SH-SY5Y (cell line): Measurements from ENCODE around the gene VIL1.

Experiments used
- GATA2 ChIP-seq: IDR thresholded peaks from 2 replicates; pipeline ENCODE4 v1.6.1; 2011; ENCODE audit warnings: mild to moderate bottlenecking, low read depth, low read length
- GATA3 ChIP-seq: IDR thresholded peaks from 2 replicates; pipeline ENCODE4 v1.6.1; 2011; ENCODE audit warnings: low read depth, mild to moderate bottlenecking, low read length, moderate library complexity

VIL1 gene

DNA sequence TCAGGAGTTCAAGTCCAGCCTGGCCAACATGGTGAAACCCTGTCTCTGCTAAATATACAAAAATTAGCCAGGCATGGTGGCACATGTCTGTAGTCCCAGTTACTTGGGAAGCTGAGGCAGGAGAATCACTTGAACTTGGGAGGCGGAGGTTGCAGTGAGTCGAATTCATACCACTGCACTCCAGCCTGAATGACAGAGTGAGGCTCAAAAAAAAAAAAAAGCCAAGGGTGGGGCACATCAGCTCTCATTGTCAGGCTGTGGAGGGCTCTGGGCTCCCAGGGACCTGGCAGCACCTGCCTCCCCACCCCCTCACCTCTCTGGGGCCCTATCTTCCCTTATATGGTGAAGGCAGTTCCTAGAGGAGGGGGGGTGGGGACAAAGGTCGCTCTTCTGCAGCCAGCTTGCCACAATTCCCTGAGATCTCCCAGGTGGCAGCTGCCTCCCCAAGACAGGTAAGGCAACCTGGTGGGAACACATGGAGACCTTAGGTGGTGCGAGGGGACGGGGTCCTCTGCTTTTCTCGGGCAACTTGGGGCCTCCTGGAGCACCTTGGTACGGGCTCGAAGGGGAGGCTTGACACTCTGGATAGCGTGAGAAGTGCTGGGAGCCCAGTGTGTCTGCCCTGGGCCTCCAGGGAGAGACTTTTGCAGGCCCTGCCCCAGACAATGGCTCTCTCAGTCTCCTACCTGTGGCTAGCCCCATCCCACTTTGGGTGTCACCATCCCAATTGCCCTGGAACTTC is at the start of gene VIL1:
Gene VIL1, plus strand, starts transcription at position 407 of the 742 bp plus-strand sequence. CDS start 4,656 bp downstream, outside the sequence.
- TF ChIP-seq GATA3 (no peak), GATA2 (no peak)

- TF ChIP-seq GATA3 (no peak), GATA2 (no peak)
Observed at GRCh38 chr2:218369330-218369729, 49.6 kb upstream of the VIL1 start.

GRCh38 chr2:218370410-218371063 is 48.4 kb upstream of the VIL1 start:
- no peak for TF ChIP-seq GATA2
- no peak for TF ChIP-seq GATA3

GRCh38 chr2:218371983-218372350 is 47.0 kb upstream of the VIL1 start:
- TF ChIP-seq GATA3 (no peak), GATA2 (no peak)

DNA sequence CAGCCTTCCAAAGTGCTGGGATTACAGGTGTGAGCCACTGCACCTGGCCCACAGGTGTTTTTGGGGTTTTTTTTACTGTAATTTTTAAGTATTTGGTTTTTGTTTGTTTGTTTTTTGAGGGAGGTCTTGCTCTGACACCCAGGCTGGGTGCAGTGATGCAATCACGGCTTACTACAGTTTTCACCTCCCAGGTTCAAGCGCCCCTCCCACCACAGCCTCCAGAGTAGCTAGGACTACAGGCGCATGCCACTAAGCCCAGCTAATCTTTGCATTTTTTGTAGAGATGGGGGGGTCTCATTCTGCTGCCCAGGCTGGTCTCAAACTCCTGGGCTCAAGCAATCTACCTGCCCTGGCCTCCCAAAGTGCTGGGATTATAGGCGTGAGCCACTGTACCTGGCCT is 44.1 kb upstream of the VIL1 start:
- TF ChIP-seq GATA2 (no peak), GATA3 (no peak)

- no peak for TF ChIP-seq GATA2
- no peak for TF ChIP-seq GATA3
Observed at GRCh38 chr2:218375212-218375611, 43.7 kb upstream of the VIL1 start.

GRCh38 chr2:218378053-218378452 is 40.9 kb upstream of the VIL1 start:
- TF ChIP-seq GATA2 (no peak), GATA3 (no peak)

GRCh38 chr2:218381916-218382366 is 37.0 kb upstream of the VIL1 start, which contains the start of gene SLC11A1:
TSS of gene SLC11A1 (plus strand) at chr2:218382273. CDS start at chr2:218382369, 96 bp downstream.
- TF ChIP-seq GATA2 = no peak
- no peak for TF ChIP-seq GATA3

- TF ChIP-seq GATA3 (no peak), GATA2 (no peak)
Observed at GRCh38 chr2:218382785-218383184, 36.1 kb upstream of the VIL1 start.

GRCh38 chr2:218383892-218384519 is 34.9 kb upstream of the VIL1 start:
- TF ChIP-seq GATA3 = no peak
- no peak for TF ChIP-seq GATA2

- no peak for TF ChIP-seq GATA2
- no peak for TF ChIP-seq GATA3
Observed at GRCh38 chr2:218384975-218385374, 33.9 kb upstream of the VIL1 start.

GRCh38 chr2:218386505-218387368 is 32.2 kb upstream of the VIL1 start:
- TF ChIP-seq GATA3 (no peak), GATA2 (no peak)

DNA sequence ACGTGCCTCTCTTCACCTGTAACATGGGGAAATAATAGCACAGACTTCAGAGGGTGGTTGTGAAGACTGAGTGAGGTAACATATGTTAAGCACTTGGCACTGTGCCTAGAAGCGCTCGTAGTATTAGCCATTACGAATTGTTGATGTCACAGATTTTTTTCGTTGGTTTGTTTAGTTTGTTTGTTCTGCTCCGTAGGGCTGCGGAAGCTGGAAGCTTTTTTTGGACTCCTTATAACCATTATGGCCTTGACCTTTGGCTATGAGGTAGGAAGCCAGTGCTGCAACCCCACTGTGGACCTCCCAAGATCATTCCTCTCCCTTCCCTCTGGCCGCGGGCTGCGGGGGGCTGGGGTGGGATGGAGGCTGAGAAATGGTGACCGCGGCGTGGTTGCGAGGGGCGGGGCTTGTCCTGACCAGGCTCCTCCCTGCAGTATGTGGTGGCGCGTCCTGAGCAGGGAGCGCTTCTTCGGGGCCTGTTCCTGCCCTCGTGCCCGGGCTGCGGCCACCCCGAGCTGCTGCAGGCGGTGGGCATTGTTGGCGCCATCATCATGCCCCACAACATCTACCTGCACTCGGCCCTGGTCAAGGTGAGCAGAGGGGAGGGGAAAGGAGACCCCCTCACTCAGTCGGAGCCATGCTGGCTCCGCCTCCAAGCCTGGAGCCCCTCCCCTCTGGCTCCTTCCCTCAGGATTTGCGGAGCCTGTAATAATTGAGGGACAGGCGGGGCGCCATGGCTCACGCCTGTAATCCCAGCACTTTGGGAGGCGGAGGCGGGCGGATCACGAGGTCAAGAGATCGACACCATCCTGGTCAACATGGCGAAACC is 31.3 kb upstream of the VIL1 start:
- TF ChIP-seq GATA3 (no peak), GATA2 (no peak)
